ENCODE measurements around the gene GRM7. TPM values are rescaled to one million over a fixed set of nuclear protein-coding genes. Genes with fewer than 3 reads are reported as not detected.

The GRM7 gene
- total RNA-seq, 1 experiment from 2014 or later = not detected

DNA sequence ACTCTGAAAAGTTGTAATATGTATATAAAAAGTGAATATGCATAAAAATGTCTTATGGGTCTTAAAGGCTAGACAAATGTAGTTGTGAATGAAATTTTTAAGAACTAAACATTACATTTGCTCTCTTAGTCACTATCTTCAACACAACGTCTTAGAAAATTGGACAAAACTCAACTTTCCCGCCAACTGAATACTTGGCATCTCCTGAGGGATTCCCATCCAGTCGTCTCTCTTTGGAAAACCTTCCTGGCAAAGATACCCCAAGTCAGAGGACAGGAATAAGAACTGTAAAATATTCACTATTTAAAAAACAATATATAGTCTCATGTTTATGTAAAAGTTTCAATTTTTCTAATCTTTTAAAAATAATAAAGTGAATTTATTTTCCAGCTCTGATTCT is 354.8 kb downstream of the GRM7 start:
- no peak overlapping the region for H3K4me3 ChIP-seq (ENCODE audit: low read length)
- H3K27ac ChIP-seq (ENCODE audit: low read length) = no peak overlapping the region
- BruUV-seq (replicated peaks) = no TSS peak
- H3K27me3 ChIP-seq (ENCODE audit: low read length) = no peaks in the 10 kb centered on the region
- H2AFZ ChIP-seq (ENCODE audit: low read length) = no peak overlapping the region
- H4K20me1 ChIP-seq (ENCODE audit: low read length) = no peaks in the 10 kb centered on the region
- H3K36me3 ChIP-seq (ENCODE audit: low read depth, low read length) = no peaks in the 10 kb centered on the region
- H3K9ac ChIP-seq (ENCODE audit: low read length) = no peak overlapping the region
- CTCF ChIA-PET = no interaction called here
- no peak for TF ChIP-seq EZH2 (IDR thresholded peaks at IDR 0.05; ENCODE audit: low read length, unreplicated experiment)
- TF ChIP-seq, protein P1, sequence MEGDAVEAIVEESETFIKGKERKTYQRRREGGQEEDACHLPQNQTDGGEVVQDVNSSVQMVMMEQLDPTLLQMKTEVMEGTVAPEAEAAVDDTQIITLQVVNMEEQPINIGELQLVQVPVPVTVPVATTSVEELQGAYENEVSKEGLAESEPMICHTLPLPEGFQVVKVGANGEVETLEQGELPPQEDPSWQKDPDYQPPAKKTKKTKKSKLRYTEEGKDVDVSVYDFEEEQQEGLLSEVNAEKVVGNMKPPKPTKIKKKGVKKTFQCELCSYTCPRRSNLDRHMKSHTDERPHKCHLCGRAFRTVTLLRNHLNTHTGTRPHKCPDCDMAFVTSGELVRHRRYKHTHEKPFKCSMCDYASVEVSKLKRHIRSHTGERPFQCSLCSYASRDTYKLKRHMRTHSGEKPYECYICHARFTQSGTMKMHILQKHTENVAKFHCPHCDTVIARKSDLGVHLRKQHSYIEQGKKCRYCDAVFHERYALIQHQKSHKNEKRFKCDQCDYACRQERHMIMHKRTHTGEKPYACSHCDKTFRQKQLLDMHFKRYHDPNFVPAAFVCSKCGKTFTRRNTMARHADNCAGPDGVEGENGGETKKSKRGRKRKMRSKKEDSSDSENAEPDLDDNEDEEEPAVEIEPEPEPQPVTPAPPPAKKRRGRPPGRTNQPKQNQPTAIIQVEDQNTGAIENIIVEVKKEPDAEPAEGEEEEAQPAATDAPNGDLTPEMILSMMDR (conservative IDR thresholded peaks at IDR 0.05; ENCODE audit: low read depth, low read length) = no peak
- TF ChIP-seq EZH2phosphoT487 (IDR thresholded peaks at IDR 0.05; ENCODE audit: borderline replicate concordance, low read length) = no peak
- peaks cover 13% of the 10 kb centered on the region; the same call in 1 of the 2 replicates for H3K9me3 ChIP-seq (ENCODE audit: low read length)
- no peaks in the 10 kb centered on the region for H3F3A ChIP-seq (ENCODE audit: low read length, unreplicated experiment)
- intact Hi-C loops (cut with micrococcal nuclease) = no loop called here
- POLR2A ChIA-PET (ENCODE audit: unreplicated experiment) = no interaction called here
- H3K4me1 ChIP-seq (ENCODE audit: insufficient read depth, low read length) = no peaks in the 10 kb centered on the region
- H3K79me2 ChIP-seq (ENCODE audit: low read length) = no peaks in the 10 kb centered on the region
- ATAC-seq (no peak), DNase-seq (no peak)
- no peak overlapping the region for H3K4me2 ChIP-seq (ENCODE audit: low read length)
- H3K9me2 ChIP-seq (replicated peaks; ENCODE audit: low read length) = no peaks in the 10 kb centered on the region

DNA sequence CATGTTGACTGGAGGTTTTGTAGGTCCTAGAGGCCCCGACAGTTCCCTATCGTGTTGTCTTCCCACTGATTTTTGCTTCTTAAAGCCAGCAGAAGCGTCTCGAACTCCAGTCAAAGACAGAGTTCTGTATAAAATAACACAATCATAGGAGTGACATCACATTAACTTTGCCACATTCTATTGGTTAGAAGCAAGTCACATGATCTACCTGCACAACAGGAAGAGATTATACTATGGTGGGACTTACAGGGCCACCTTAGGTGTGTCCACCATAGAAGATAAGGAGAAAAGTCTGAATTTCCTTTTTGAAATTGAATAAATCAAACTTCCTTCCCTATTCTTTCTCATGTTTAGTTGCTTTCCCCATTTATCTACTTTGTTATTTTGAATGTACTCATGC is 365.5 kb downstream of the GRM7 start:
- H3F3A ChIP-seq (ENCODE audit: low read length, unreplicated experiment) = no peaks in the 10 kb centered on the region
- H4K20me1 ChIP-seq (ENCODE audit: low read length) = no peaks in the 10 kb centered on the region
- H3K9ac ChIP-seq (ENCODE audit: low read length) = no peak overlapping the region
- BruUV-seq (replicated peaks) = no TSS peak
- no peaks in the 10 kb centered on the region for H3K79me2 ChIP-seq (ENCODE audit: low read length)
- no peaks in the 10 kb centered on the region for H3K9me2 ChIP-seq (replicated peaks; ENCODE audit: low read length)
- intact Hi-C loops (cut with micrococcal nuclease) = no loop called here
- DNase-seq = no peak
- no peak overlapping the region for H3K27ac ChIP-seq (ENCODE audit: low read length)
- H2AFZ ChIP-seq (ENCODE audit: low read length) = no peak overlapping the region
- no peaks in the 10 kb centered on the region for H3K27me3 ChIP-seq (ENCODE audit: low read length)
- ATAC-seq = no peak
- TF ChIP-seq EZH2phosphoT487 (IDR thresholded peaks at IDR 0.05; ENCODE audit: borderline replicate concordance, low read length) (no peak), EZH2 (IDR thresholded peaks at IDR 0.05; ENCODE audit: low read length, unreplicated experiment) (no peak)
- TF ChIP-seq, protein P1 (conservative IDR thresholded peaks at IDR 0.05; ENCODE audit: low read depth, low read length) = no peak
- ChIA-PET CTCF (no interaction called here), POLR2A (ENCODE audit: unreplicated experiment) (no interaction called here)
- no peaks in the 10 kb centered on the region for H3K4me1 ChIP-seq (ENCODE audit: insufficient read depth, low read length)
- H3K4me3 ChIP-seq (ENCODE audit: low read length) = no peak overlapping the region
- H3K9me3 ChIP-seq (ENCODE audit: low read length) = peaks cover 23% of the 10 kb centered on the region; the same call in 1 of the 2 replicates
- no peak overlapping the region for H3K4me2 ChIP-seq (ENCODE audit: low read length)
- H3K36me3 ChIP-seq (ENCODE audit: low read depth, low read length) = no peaks in the 10 kb centered on the region

DNA sequence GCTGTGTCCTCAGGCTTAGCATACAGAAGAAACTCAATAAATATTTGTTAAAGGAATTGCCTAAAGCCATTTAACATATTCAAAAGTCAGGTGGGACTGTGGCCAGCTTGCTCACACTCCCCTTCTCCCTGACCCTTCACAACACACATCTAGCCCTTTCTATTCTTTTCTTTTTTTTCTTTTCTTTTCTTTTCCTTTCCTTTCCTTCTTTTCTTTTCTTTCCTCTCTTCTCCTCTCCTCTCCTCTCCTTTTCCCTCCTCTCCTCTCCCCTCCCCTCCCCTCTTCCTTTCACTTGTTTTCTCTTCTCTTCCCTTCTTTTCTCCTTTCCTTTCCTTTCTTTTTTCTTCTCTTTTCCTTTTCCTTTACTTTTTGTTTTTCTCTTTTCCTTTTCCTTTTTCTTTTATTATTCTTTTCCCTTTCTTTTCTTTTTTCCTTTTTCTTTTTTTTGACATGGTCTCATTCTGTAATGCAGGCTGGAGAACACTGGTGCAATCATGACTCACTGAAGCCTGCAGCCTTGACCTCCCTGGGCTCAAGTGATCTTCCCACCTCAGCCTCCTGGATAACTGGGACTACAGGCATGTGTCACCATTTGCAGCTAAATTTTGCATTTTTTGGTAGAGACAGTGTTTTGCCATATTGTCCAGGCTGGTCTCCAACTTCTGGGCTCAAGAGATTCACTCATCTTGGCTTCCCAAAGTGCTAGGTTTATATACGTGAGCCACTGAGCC is 377.8 kb downstream of the GRM7 start:
- DNase-seq = no peak
- Histone ChIP-seq H3K79me2 (ENCODE audit: low read length) (no peaks in the 10 kb centered on the region), H4K20me1 (ENCODE audit: low read length) (no peaks in the 10 kb centered on the region), H3F3A (ENCODE audit: low read length, unreplicated experiment) (no peaks in the 10 kb centered on the region), H3K4me2 (ENCODE audit: low read length) (no peak overlapping the region), H3K9me2 (replicated peaks; ENCODE audit: low read length) (no peaks in the 10 kb centered on the region), H3K4me1 (ENCODE audit: insufficient read depth, low read length) (no peaks in the 10 kb centered on the region), H3K9me3 (ENCODE audit: low read length) (peaks cover 26% of the 10 kb centered on the region), H3K4me3 (ENCODE audit: low read length) (no peak overlapping the region), H2AFZ (ENCODE audit: low read length) (no peak overlapping the region), H3K36me3 (ENCODE audit: low read depth, low read length) (no peaks in the 10 kb centered on the region), H3K27ac (ENCODE audit: low read length) (no peak overlapping the region), H3K9ac (ENCODE audit: low read length) (no peak overlapping the region), H3K27me3 (ENCODE audit: low read length) (no peaks in the 10 kb centered on the region)
- BruUV-seq (replicated peaks) = no TSS peak
- intact Hi-C loops (cut with micrococcal nuclease) = no loop called here
- TF ChIP-seq EZH2 (IDR thresholded peaks at IDR 0.05; ENCODE audit: low read length, unreplicated experiment) (no peak), EZH2phosphoT487 (IDR thresholded peaks at IDR 0.05; ENCODE audit: borderline replicate concordance, low read length) (no peak)
- TF ChIP-seq, protein P1 (conservative IDR thresholded peaks at IDR 0.05; ENCODE audit: low read depth, low read length) = no peak
- POLR2A ChIA-PET (ENCODE audit: unreplicated experiment) = no interaction called here
- no peak for ATAC-seq
- CTCF ChIA-PET = no interaction called here

Measured in PC-3 (cell line).